Duodenal mucosa (tissue), 2 donors: ENCODE results near the gene KLHL18.
"Not testable (repeated sequence)": the region's sequence is repeated elsewhere in the genome, so short reads cannot be mapped to it uniquely, and the experiment has no call there.

Experiments used
- H3K27ac ChIP-seq: one replicate; pipeline ENCODE4 v1.7.0; 2013; ENCODE audit warnings: low read depth, low read length
- H3K27me3 ChIP-seq, 2 donors: one replicate each; pipeline ENCODE4 v1.7.0; 2013; ENCODE audit warnings: low read length in 2 of 2, control low read depth in 1 of 2; ENCODE audit not compliant: insufficient read depth in 2 of 2, control insufficient read depth in 1 of 2
- H3K36me3 ChIP-seq, 2 donors: one replicate each; pipeline ENCODE4 v1.7.0; 2013; ENCODE audit warnings: low read length in 2 of 2, control low read depth in 1 of 2; ENCODE audit not compliant: insufficient read depth in 2 of 2, control insufficient read depth in 1 of 2
- H3K4me1 ChIP-seq, 2 donors: one replicate each; pipeline ENCODE4 v1.7.0; 2013; ENCODE audit warnings: low read length in 2 of 2, control low read depth in 1 of 2; ENCODE audit not compliant: insufficient read depth in 2 of 2, control insufficient read depth in 1 of 2
- H3K4me3 ChIP-seq, 2 donors: one replicate each; pipeline ENCODE4 v1.7.0; 2013; ENCODE audit warnings: low read length in 2 of 2, low read depth in 1 of 2
- H3K9ac ChIP-seq, 2 donors: one replicate each; pipeline ENCODE4 v1.7.0; 2013; ENCODE audit warnings: low read length in 2 of 2, low read depth in 1 of 2
- H3K9me3 ChIP-seq, 2 donors: one replicate each; pipeline ENCODE4 v1.7.0; 2013; ENCODE audit warnings: low read length in 2 of 2, control low read depth in 1 of 2; ENCODE audit not compliant: control insufficient read depth in 1 of 2

Gene KLHL18

DNA sequence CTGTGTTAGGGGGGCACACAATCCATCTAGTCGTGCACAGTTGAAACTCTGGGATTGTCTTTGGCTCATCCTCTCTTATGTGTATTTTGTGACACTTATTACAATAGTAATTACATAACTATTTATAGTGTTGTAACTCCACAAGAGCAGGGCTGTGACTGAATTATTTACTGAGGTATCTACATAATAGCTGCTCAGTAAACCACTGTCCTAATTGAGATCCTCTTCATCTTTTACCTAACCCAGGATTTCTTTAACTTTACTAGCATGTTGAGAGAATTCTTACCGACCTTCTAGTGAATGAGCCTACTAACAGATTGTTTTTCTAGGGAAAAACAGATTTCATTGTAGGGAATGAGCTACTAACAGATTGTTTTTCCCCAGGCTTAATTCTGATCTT is 11.1 kb downstream of the KLHL18 start:
- H3K9me3 ChIP-seq: no peaks in the 10 kb centered on the region
- no peak overlapping the region for H3K4me3 ChIP-seq
- peaks cover 0 to 5% of the 10 kb centered on the region in 2 donors for H3K4me1 ChIP-seq
- H3K9ac ChIP-seq: no peak overlapping the region
- no peak overlapping the region for H3K27ac ChIP-seq
- no peaks in the 10 kb centered on the region for H3K27me3 ChIP-seq
- peaks cover 0 to 23% of the 10 kb centered on the region in 2 donors for H3K36me3 ChIP-seq

GRCh38 chr3:47294392-47294791 is 11.6 kb downstream of the KLHL18 start:
- H3K9ac ChIP-seq: no peak overlapping the region
- H3K9me3 ChIP-seq: no peaks in the 10 kb centered on the region
- H3K4me3 ChIP-seq: no peak overlapping the region
- H3K36me3 ChIP-seq: peaks cover 0 to 23% of the 10 kb centered on the region in 2 donors
- no peak overlapping the region for H3K27ac ChIP-seq
- no peaks in the 10 kb centered on the region for H3K27me3 ChIP-seq
- peaks cover 0 to 5% of the 10 kb centered on the region in 2 donors for H3K4me1 ChIP-seq

DNA sequence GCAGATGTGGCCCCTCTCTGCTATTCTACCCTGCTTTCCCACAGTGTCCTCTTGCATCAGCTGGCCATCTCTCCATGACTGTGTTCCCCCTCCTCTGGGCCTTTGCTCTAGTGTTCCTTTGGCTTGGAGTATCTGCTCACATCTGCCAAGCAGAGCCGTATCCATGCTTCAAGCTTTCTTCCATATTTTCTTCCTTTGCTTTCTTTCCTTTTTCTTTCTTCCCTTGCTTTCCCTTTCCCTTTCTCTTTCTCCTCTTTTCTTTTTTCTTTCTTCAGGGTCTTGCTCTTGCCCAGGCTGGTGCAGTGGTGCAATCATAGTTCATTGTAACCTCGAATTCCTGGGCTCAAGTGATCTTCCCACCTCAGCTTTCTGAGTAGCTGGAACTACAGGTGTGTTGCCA is 12.6 kb downstream of the KLHL18 start:
- H3K4me1 ChIP-seq: peaks cover 0 to 5% of the 10 kb centered on the region in 2 donors

DNA sequence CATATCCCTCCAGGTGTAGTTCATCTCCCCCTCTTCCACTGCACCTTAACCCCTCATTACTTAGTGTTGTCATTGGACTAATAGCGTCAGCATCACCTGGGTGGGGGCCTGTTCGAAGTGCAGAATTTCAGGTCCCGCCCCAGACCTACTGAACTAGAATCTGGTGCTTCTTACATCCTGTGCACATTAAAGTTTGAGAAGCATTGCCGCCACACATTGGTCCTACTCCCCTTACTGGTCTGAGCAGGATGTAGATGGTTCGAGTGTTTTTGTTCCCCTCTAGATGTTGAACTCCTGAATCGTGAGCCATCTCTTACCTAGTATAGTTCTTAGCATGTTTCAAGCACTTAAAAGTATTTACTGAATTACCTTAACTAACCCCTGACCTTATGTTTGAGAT is 13.2 kb downstream of the KLHL18 start:
- no peak overlapping the region for H3K9ac ChIP-seq
- peaks cover 0 to 17% of the 10 kb centered on the region in 2 donors for H3K36me3 ChIP-seq
- no peaks in the 10 kb centered on the region for H3K27me3 ChIP-seq
- H3K4me1 ChIP-seq: peaks cover 0 to 5% of the 10 kb centered on the region in 2 donors
- H3K27ac ChIP-seq: no peak overlapping the region
- no peaks in the 10 kb centered on the region for H3K9me3 ChIP-seq
- H3K4me3 ChIP-seq: no peak overlapping the region

More for the DNA sequence above, 12.6 kb downstream of the KLHL18 start:
- no peak overlapping the region for H3K27ac ChIP-seq
- no peak overlapping the region for H3K9ac ChIP-seq
- peaks cover 0 to 22% of the 10 kb centered on the region in 2 donors for H3K36me3 ChIP-seq
- no peak overlapping the region for H3K4me3 ChIP-seq
- H3K27me3 ChIP-seq: no peaks in the 10 kb centered on the region
- H3K9me3 ChIP-seq: no peaks in the 10 kb centered on the region

- Histone ChIP-seq H3K4me1 (peaks cover 0 to 5% of the 10 kb centered on the region in 2 donors), H3K9ac (no peak overlapping the region), H3K27ac (no peak overlapping the region), H3K36me3 (peaks cover 4 to 16% of the 10 kb centered on the region in 2 donors), H3K4me3 (no peak overlapping the region), H3K27me3 (no peaks in the 10 kb centered on the region), H3K9me3 (no peaks in the 10 kb centered on the region)
Measured at GRCh38 chr3:47296562-47297302, 14.0 kb downstream of the KLHL18 start.

GRCh38 chr3:47298439-47298838 is 15.7 kb downstream of the KLHL18 start:
- no peak overlapping the region for H3K27ac ChIP-seq
- no peak overlapping the region for H3K9ac ChIP-seq
- no peaks in the 10 kb centered on the region for H3K27me3 ChIP-seq
- H3K36me3 ChIP-seq: peaks cover 6 to 27% of the 10 kb centered on the region in 2 donors
- H3K4me3 ChIP-seq: no peak overlapping the region
- no peaks in the 10 kb centered on the region for H3K9me3 ChIP-seq
- peaks cover 0 to 5% of the 10 kb centered on the region in 2 donors for H3K4me1 ChIP-seq

- Histone ChIP-seq H3K36me3 (peaks cover 6 to 20% of the 10 kb centered on the region in 2 donors), H3K4me3 (no peak overlapping the region), H3K27me3 (no peaks in the 10 kb centered on the region), H3K9ac (no peak overlapping the region), H3K9me3 (no peaks in the 10 kb centered on the region), H3K4me1 (peaks cover 0 to 5% of the 10 kb centered on the region in 2 donors), H3K27ac (no peak overlapping the region)
Measured at GRCh38 chr3:47299381-47300318, 16.9 kb downstream of the KLHL18 start.

DNA sequence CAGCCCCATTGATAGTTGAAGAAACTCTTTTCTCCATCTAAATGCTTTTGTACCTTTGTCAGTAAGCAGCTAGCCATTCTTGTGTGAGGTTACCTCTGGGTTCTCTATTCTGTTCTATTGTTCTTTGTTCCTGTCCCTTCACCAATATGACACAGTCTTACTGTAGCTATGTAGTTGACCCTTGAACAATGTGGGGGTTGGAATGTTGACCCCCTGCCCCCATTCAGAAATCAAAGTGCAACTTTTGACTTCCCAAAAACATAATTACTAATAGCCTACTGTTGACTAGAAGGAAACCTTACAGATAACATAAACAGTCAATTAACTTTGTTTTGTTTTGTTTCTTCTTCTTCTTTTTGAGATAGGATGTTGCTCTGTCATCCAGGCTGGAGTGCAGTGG is 18.7 kb downstream of the KLHL18 start:
- H3K27me3 ChIP-seq: no peaks in the 10 kb centered on the region
- H3K27ac ChIP-seq: no peak overlapping the region
- H3K4me1 ChIP-seq: peaks cover 0 to 5% of the 10 kb centered on the region in 2 donors
- no peak overlapping the region for H3K4me3 ChIP-seq
- H3K9ac ChIP-seq: no peak overlapping the region
- H3K36me3 ChIP-seq: peaks cover 6 to 18% of the 10 kb centered on the region in 2 donors
- no peaks in the 10 kb centered on the region for H3K9me3 ChIP-seq

GRCh38 chr3:47306022-47306421 is 23.3 kb downstream of the KLHL18 start:
- H3K36me3 ChIP-seq: peaks cover 6 to 14% of the 10 kb centered on the region in 2 donors
- H3K4me3 ChIP-seq: no peak overlapping the region
- no peaks in the 10 kb centered on the region for H3K4me1 ChIP-seq
- no peaks in the 10 kb centered on the region for H3K9me3 ChIP-seq
- H3K9ac ChIP-seq: no peak overlapping the region
- H3K27ac ChIP-seq: no peak overlapping the region
- no peaks in the 10 kb centered on the region for H3K27me3 ChIP-seq

DNA sequence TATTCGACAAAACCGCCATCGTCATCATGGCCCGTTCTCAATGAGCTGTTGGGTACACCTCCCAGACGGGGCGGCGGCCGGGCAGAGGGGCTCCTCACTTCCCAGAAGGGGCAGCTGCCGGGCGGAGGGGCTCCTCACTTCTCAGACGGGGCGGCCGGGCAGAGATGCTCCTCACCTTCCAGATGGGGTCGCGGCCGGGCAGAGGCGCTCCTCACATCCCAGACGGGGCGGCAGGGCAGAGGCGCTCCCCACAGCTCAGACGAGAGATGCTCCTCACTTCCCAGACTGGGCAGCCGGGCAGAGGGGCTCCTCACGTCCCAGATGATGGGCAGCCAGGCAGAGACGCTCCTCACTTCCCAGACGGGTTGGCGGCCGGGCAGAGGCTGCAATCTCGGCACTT is 26.5 kb downstream of the KLHL18 start:
- H3K4me1 ChIP-seq, H3K27me3 ChIP-seq, H3K27ac ChIP-seq, H3K36me3 ChIP-seq, H3K9me3 ChIP-seq, H3K4me3 ChIP-seq, H3K9ac ChIP-seq: not testable (repeated sequence)
